ENCODE data around the gene DDOST. TPM values are rescaled to one million over a fixed set of nuclear protein-coding genes. Genes with fewer than 3 reads are reported as not detected.
A peak's percentile ranks its signal among the peaks of the same experiment; 100 is the strongest.

Gene DDOST
- total RNA-seq, 6 donors from 2014 or later = 54.5 to 212 (median 141) TPM

GRCh38 chr1:20634065-20634593 lies 27.0 kb downstream of the DDOST start:
- 2 to 3% methylated on average over 11 of the region's 11 CpGs for WGBS, 2 donors
- peak overlapping the region; percentile 91 to 97 (median 95) for H3K27ac ChIP-seq
- H3K27me3 ChIP-seq = no peaks in the 10 kb centered on the region
- H3K4me3 ChIP-seq = peak overlapping the region; percentile 85 to 98 (median 96)
- peaks cover 14 to 22% (median 19%) of the 10 kb centered on the region in 4 donors for H3K36me3 ChIP-seq
- ATAC-seq (ENCODE audit: low FRiP score in 2 of 2) = no peak
- H3K4me1 ChIP-seq = peaks cover 12 to 17% (median 14%) of the 10 kb centered on the region in 4 donors
- TF ChIP-seq POLR2AphosphoS5 (IDR thresholded peaks at IDR 0.05) (no peak), EP300 (IDR thresholded peaks at IDR 0.05) (no peak), POLR2A (IDR thresholded peaks at IDR 0.05) (no peak), CTCF (IDR thresholded peaks at IDR 0.05) (no peak)
- H3K9me3 ChIP-seq = no peaks in the 10 kb centered on the region
- DNase-seq = no peak

- TF ChIP-seq POLR2AphosphoS5 (IDR thresholded peaks at IDR 0.05) (peak; percentile 45 to 86), POLR2A (IDR thresholded peaks at IDR 0.05) (peak in 3 of 4 donors; percentile 69 to 95 (median 85)), EP300 (IDR thresholded peaks at IDR 0.05) (no peak), CTCF (IDR thresholded peaks at IDR 0.05) (peak; percentile 99 to 100 (median 100))
- Histone ChIP-seq H3K27ac (peak within 1 kb of the TSS; percentile 91 to 97 (median 95)), H3K27me3 (no peaks in the 10 kb centered on the region), H3K9me3 (no peaks in the 10 kb centered on the region), H3K4me3 (peak within 1 kb of the TSS; percentile 85 to 98 (median 96)), H3K36me3 (peaks cover 7 to 15% (median 12%) of the 10 kb centered on the region in 4 donors), H3K4me1 (peaks cover 12 to 17% (median 14%) of the 10 kb centered on the region in 4 donors)
- 1 to 9% methylated on average over 10 to 32 of the region's 93 CpGs for WGBS, 2 donors
- DNase-seq (peak; percentile 87 to 98), ATAC-seq (ENCODE audit: low FRiP score in 2 of 2) (peak; percentile 93 to 95)
These were observed 27.7 kb downstream of the DDOST start, which contains the start of gene PINK1 for GRCh38 chr1:20633190-20634064. TSS of gene PINK1 (plus strand) at chr1:20633458. CDS start at chr1:20633549, 91 bp downstream.

- no peak for TF ChIP-seq CTCF (IDR thresholded peaks at IDR 0.05)
- TF ChIP-seq POLR2AphosphoS5 (IDR thresholded peaks at IDR 0.05) = no peak
- TF ChIP-seq EP300 (IDR thresholded peaks at IDR 0.05) = no peak
- no peak for TF ChIP-seq POLR2A (IDR thresholded peaks at IDR 0.05)
- WGBS, 2 donors = 93 to 100% methylated on average over 3 of the region's 3 CpGs
These were observed 28.8 kb downstream of the DDOST start for GRCh38 chr1:20632386-20632785.

DNA sequence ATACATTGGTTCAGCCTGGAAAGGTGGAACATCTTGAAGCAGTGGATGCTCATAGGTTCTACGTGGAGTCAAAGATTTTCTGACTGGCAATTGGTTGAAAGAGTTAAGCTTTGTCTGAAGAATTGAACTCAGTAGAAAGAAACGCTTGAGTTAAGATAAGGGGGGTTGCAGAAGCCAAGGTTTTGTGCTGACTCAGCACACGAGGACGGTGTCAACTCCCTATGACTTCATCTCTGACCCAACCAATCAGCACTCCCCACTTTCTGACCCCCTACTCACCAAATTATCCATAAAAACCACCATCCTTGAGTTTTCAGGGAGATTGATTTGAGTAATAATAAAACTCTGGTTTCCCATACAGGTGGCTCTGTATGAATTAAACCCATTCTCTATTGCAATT lies 30.4 kb downstream of the DDOST start:
- TF ChIP-seq POLR2AphosphoS5 (IDR thresholded peaks at IDR 0.05) (no peak), CTCF (IDR thresholded peaks at IDR 0.05) (no peak), EP300 (IDR thresholded peaks at IDR 0.05) (no peak), POLR2A (IDR thresholded peaks at IDR 0.05) (no peak)
- no peaks in the 10 kb centered on the region for H3K36me3 ChIP-seq
- ATAC-seq (ENCODE audit: low FRiP score in 2 of 2) (no peak), DNase-seq (no peak)
- H3K4me3 ChIP-seq = no peak overlapping the region
- peaks cover 10 to 17% (median 14%) of the 10 kb centered on the region in 4 donors for H3K4me1 ChIP-seq
- WGBS, 2 donors = 34 to 48% methylated on average over 4 of the region's 4 CpGs
- no peaks in the 10 kb centered on the region for H3K9me3 ChIP-seq
- H3K27ac ChIP-seq = no peak overlapping the region
- H3K27me3 ChIP-seq = no peaks in the 10 kb centered on the region

More at GRCh38 chr1:20632386-20632785, 28.8 kb downstream of the DDOST start:
- Histone ChIP-seq H3K4me1 (peaks cover 12 to 17% (median 14%) of the 10 kb centered on the region in 4 donors), H3K27ac (no peak overlapping the region), H3K36me3 (peaks cover 0 to 5% (median 2%) of the 10 kb centered on the region in 4 donors), H3K4me3 (no peak overlapping the region), H3K27me3 (no peaks in the 10 kb centered on the region), H3K9me3 (no peaks in the 10 kb centered on the region)
- no peak for ATAC-seq (ENCODE audit: low FRiP score in 2 of 2)
- no peak for DNase-seq
